ENCODE measurements around the gene CHST12.

- TF ChIP-seq, protein P1, sequence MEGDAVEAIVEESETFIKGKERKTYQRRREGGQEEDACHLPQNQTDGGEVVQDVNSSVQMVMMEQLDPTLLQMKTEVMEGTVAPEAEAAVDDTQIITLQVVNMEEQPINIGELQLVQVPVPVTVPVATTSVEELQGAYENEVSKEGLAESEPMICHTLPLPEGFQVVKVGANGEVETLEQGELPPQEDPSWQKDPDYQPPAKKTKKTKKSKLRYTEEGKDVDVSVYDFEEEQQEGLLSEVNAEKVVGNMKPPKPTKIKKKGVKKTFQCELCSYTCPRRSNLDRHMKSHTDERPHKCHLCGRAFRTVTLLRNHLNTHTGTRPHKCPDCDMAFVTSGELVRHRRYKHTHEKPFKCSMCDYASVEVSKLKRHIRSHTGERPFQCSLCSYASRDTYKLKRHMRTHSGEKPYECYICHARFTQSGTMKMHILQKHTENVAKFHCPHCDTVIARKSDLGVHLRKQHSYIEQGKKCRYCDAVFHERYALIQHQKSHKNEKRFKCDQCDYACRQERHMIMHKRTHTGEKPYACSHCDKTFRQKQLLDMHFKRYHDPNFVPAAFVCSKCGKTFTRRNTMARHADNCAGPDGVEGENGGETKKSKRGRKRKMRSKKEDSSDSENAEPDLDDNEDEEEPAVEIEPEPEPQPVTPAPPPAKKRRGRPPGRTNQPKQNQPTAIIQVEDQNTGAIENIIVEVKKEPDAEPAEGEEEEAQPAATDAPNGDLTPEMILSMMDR (IDR thresholded peaks at IDR 0.05 in 2 of 3, conservative IDR thresholded peaks at IDR 0.05 in 1 of 3; ENCODE audit: control insufficient read depth in 2 of 3, extremely low read depth in 1 of 3, insufficient read depth in 1 of 3, low read depth in 3 of 3, low read length in 3 of 3), result no peak
- TF ChIP-seq, protein P2, sequence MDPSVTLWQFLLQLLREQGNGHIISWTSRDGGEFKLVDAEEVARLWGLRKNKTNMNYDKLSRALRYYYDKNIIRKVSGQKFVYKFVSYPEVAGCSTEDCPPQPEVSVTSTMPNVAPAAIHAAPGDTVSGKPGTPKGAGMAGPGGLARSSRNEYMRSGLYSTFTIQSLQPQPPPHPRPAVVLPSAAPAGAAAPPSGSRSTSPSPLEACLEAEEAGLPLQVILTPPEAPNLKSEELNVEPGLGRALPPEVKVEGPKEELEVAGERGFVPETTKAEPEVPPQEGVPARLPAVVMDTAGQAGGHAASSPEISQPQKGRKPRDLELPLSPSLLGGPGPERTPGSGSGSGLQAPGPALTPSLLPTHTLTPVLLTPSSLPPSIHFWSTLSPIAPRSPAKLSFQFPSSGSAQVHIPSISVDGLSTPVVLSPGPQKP (IDR thresholded peaks at IDR 0.05; ENCODE audit: low read depth, low read length), result no peak
- TF ChIP-seq E4F1 (IDR thresholded peaks at IDR 0.05; ENCODE audit: borderline replicate concordance, partially characterized antibody), result no peak
- no peak for TF ChIP-seq SPI1 (IDR thresholded peaks at IDR 0.05; ENCODE audit: borderline replicate concordance, insufficient read depth, low read depth, low read length)
- TF ChIP-seq, protein P3, sequence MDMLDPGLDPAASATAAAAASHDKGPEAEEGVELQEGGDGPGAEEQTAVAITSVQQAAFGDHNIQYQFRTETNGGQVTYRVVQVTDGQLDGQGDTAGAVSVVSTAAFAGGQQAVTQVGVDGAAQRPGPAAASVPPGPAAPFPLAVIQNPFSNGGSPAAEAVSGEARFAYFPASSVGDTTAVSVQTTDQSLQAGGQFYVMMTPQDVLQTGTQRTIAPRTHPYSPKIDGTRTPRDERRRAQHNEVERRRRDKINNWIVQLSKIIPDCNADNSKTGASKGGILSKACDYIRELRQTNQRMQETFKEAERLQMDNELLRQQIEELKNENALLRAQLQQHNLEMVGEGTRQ (IDR thresholded peaks at IDR 0.05; ENCODE audit: borderline replicate concordance, low read depth, low read length), result no peak
- no peak for TF ChIP-seq EZH2 (IDR thresholded peaks at IDR 0.05; ENCODE audit: borderline replicate concordance, control insufficient read depth, low read depth, low read length)
- no peak for TF ChIP-seq POLR2A (IDR thresholded peaks at IDR 0.05; ENCODE audit: low read depth, low read length)
- TF ChIP-seq ATF7 (IDR thresholded peaks at IDR 0.05; ENCODE audit: low read depth), result no peak
- TF ChIP-seq KAT2A (conservative IDR thresholded peaks at IDR 0.05; ENCODE audit: control insufficient read depth, low read depth, low read length), result no peak
- TF ChIP-seq CHD4 (IDR thresholded peaks at IDR 0.05), result no peak
- TF ChIP-seq SP1 (IDR thresholded peaks at IDR 0.05; ENCODE audit: low read depth, low read length), result no peak
- TF ChIP-seq ZNF207 (IDR thresholded peaks at IDR 0.05; ENCODE audit: borderline replicate concordance), result no peak
These were observed 35.4 kb downstream of the CHST12 start for GRCh38 chr7:2438775-2439174.

Measured in GM12878 (cell line).